Measurements from ENCODE around the gene OR5D14. TPM values are rescaled to one million over a fixed set of nuclear protein-coding genes. Genes with fewer than 3 reads are reported as not detected.

OR5D14 gene
- not detected for total RNA-seq
- long read RNA-seq, result 0 reads

DNA sequence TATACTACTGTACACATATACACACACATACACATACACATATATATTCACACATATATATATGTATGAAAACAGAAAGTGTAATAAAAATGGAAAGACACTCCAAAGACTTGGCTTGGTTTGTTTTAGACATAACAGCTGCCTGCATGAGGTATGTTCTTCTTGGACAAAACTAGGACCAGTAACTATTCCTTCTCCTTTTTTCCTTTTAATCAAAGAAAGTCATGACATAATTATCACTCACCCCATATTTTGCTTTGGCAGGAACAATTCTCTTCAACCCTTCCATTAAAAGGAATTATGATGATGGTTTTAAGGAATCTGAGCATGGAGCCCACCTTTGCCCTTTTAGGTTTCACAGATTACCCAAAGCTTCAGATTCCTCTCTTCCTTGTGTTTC is at the start of gene OR5D14:
Gene OR5D14, plus strand, starts transcription at position 301 of the 400 bp plus-strand sequence. Its CDS starts 0 bp downstream, at position 301.
- intact Hi-C loops (cut with DNase I), result no loop called here
- DNase-seq (ENCODE audit: missing footprints) (no peak), ATAC-seq (no peak)

DNA sequence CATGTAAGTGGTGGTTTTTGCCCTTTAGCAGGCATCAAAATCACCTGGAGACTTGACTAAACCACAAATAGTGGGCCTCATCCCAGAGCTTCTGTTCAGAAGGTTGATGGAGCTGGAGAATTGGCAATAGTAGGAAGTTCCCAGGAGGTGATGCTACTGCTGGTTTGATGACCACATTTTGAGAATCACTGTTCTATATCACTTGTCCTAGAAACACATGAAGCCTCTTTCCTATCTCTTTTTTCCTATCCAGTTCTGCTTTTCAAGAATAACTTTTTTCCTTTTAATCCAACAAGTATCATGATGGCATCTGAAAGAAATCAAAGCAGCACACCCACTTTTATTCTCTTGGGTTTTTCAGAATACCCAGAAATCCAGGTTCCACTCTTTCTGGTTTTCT is 22.2 kb upstream of the OR5D14 start, which contains the start of gene OR5D13:
Gene OR5D13, plus strand, starts transcription at position 301 of the 400 bp plus-strand sequence. Its CDS starts 0 bp downstream, at position 301.
- intact Hi-C loops (cut with DNase I), result no loop called here
- no peak for ATAC-seq

GRCh38 chr11:55791606-55792005 is 3.8 kb upstream of the OR5D14 start:
- DNase-seq (ENCODE audit: missing footprints) (no peak), ATAC-seq (no peak)
- intact Hi-C loops (cut with DNase I), result no loop called here

More for the DNA sequence above, 22.2 kb upstream of the OR5D14 start, which contains the start of gene OR5D13:
- no peak for DNase-seq (ENCODE audit: missing footprints)

DNA sequence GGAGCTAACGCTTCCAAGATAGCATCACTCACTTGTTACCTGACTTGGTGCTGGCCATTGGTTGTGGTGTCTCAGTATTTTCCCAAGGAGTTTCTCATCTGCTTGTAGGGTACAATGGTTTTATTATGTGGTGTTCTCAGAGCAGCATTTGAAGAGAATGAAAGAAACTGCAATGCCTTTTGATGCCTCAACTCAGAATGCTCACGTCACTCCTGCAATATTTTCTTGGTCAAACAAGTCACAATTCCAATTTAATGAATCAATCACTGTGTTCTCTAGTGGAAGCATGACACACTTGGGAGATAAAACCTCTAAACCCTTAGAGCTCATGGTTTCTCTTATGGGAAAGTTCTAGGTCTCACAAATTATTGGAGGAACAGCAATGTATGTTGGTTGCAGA is 2.0 kb upstream of the OR5D14 start:
- no peak for ATAC-seq
- DNase-seq (ENCODE audit: missing footprints), result no peak
- intact Hi-C loops (cut with DNase I), result no loop called here

GRCh38 chr11:55806248-55806647 is 10.9 kb downstream of the OR5D14 start:
- DNase-seq (ENCODE audit: missing footprints) (no peak), ATAC-seq (no peak)
- intact Hi-C loops (cut with DNase I), result no loop called here

- no peak for DNase-seq (ENCODE audit: missing footprints)
- intact Hi-C loops (cut with DNase I), result no loop called here
- ATAC-seq, result no peak
Observed at GRCh38 chr11:55811067-55811466, 15.7 kb downstream of the OR5D14 start, which contains the start of gene OR5L1. OR5L1 (plus strand) TSS chr11:55811367; CDS start chr11:55811467, 100 bp downstream.

DNA sequence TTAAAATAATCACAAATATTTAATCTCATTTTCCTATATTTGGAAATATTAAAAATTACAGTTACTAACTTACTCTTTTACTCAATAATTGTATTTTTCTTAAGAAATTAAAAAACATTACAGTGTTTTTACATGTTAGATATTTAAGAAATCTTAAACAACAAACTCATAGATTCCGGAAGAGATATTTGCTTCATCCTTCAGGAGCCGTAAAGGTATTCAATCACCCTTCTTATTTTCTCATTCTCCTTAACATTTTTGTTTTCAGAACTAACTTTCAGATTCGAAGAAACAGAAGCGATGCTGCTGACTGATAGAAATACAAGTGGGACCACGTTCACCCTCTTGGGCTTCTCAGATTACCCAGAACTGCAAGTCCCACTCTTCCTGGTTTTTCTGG is 24.0 kb downstream of the OR5D14 start, which contains the start of gene OR5D18:
Gene OR5D18, plus strand, starts transcription at position 301 of the 400 bp plus-strand sequence. Its CDS starts 0 bp downstream, at position 301.
- ATAC-seq (no peak), DNase-seq (ENCODE audit: missing footprints) (no peak)
- intact Hi-C loops (cut with DNase I), result no loop called here

DNA sequence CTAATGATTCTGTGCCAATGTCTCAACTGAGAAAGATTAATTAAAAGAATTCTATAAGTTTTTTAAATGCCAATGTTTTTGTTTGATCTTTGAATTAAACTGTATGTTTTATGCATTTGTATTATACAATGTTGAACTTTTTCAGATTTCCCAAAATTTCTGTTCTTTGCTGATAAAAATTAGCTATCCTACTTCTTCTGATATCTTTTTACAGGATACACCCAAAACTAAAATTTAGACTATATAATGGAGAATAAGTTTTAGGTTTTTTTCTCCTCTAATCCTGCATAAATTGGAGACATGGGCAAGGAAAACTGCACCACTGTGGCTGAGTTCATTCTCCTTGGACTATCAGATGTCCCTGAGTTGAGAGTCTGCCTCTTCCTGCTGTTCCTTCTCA is 31.6 kb downstream of the OR5D14 start, which contains the start of gene OR5L2:
Gene OR5L2, plus strand, starts transcription at position 301 of the 400 bp plus-strand sequence. Its CDS starts 0 bp downstream, at position 301.
- intact Hi-C loops (cut with DNase I), result no loop called here
- ATAC-seq (no peak), DNase-seq (ENCODE audit: missing footprints) (no peak)

DNA sequence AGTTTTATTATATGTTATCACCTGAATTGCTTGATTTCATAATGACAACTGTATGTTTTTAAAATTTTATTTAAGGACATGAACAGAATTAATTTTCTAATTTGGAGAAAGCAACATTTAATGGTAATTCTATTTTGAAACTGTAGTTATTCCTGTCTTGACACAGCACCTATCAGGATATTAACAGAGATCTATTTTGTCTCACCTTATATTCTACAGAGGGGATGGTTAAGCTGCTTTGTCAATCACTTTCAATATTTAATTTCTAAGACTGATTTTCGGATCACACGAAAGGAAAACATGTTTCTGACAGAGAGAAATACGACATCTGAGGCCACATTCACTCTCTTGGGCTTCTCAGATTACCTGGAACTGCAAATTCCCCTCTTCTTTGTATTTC is 43.1 kb downstream of the OR5D14 start, which contains the start of gene OR5D16:
Gene OR5D16, plus strand, starts transcription at position 301 of the 400 bp plus-strand sequence. Its CDS starts 0 bp downstream, at position 301.
- intact Hi-C loops (cut with DNase I), result no loop called here
- DNase-seq (ENCODE audit: missing footprints) (no peak), ATAC-seq (no peak)

Other genes starting within 250 kb of the OR5D14 start
- gene OR4C15, start 241.1 kb upstream of the OR5D14 start, total RNA-seq, result not detected
- not detected for gene OR4C16, start 223.4 kb upstream of the OR5D14 start, total RNA-seq
- gene OR4C11, start 187.9 kb upstream of the OR5D14 start, total RNA-seq, result not detected
- not detected for gene OR4P4, start 160.4 kb upstream of the OR5D14 start, total RNA-seq
- gene OR4S2, start 147.2 kb upstream of the OR5D14 start, total RNA-seq, result not detected
- gene OR4C6, start 133.4 kb upstream of the OR5D14 start, total RNA-seq, result not detected
- gene OR5D13, start 22.1 kb upstream of the OR5D14 start, total RNA-seq, result not detected
- gene OR5L1, start 15.8 kb downstream of the OR5D14 start, total RNA-seq, result not detected
- gene OR5D18, start 24.1 kb downstream of the OR5D14 start, total RNA-seq, result not detected
- not detected for gene OR5L2, start 31.7 kb downstream of the OR5D14 start, total RNA-seq
- gene OR5D16, start 43.2 kb downstream of the OR5D14 start, total RNA-seq, result not detected
- not detected for gene TRIM51, start 87.7 kb downstream of the OR5D14 start, total RNA-seq
- not detected for gene OR5W2, start 119.0 kb downstream of the OR5D14 start, total RNA-seq
- gene OR5I1, start 140.8 kb downstream of the OR5D14 start, total RNA-seq, result not detected
- gene OR10AG1, start 174.4 kb downstream of the OR5D14 start, total RNA-seq, result not detected
- not detected for gene OR5F1, start 199.1 kb downstream of the OR5D14 start, total RNA-seq
- not detected for gene OR5AS1, start 232.1 kb downstream of the OR5D14 start, total RNA-seq

Measured in Right ventricle myocardium inferior (tissue), 1 donor.